A549 treated with AZD9567 at 1 μM for 4 hours (cell line): ENCODE measurements around the gene NLRP14. TPM values are rescaled to one million over a fixed set of nuclear protein-coding genes. Genes with fewer than 3 reads are reported as not detected.

Experiments used
- total RNA-seq: library from RNA; stranded (reverse); fragments of 200-300 nt; extraction: Qiagen RNA extraction; gene quantifications from 5 replicates; pipeline ENCODE4 v1.2.3, GENCODE V29; 2022; ENCODE audit not compliant: insufficient read depth

Gene NLRP14
- not detected in 5 replicates for total RNA-seq

GRCh38 chr11:7020183-7020917, at the start of gene NLRP14, which contains the start of gene ZNF214:
Gene NLRP14, plus strand, starts transcription at chr11:7020479. Its CDS starts 18,108 bp downstream, at chr11:7038587.
Gene ZNF214, minus strand, starts transcription at chr11:7020346. Its CDS starts 17,511 bp downstream, at chr11:7002835.

GRCh38 chr11:7088921-7089320, 68.6 kb downstream of the NLRP14 start, which contains the start of gene RBMXL2:
Gene RBMXL2, plus strand, starts transcription at chr11:7088998. Its CDS starts 123 bp downstream, at chr11:7089121.

Other genes with a start within 250 kb of the NLRP14 start
- gene OR2AG2, start 248.5 kb upstream of the NLRP14 start, total RNA-seq: 0.02 to 0.09 TPM in 2 of 5 replicates, not detected in the others
- not detected in 5 replicates for gene OR2AG1, start 237.5 kb upstream of the NLRP14 start, total RNA-seq
- not detected in 5 replicates for gene OR6A2, start 220.8 kb upstream of the NLRP14 start, total RNA-seq
- gene OR10A5, start 174.8 kb upstream of the NLRP14 start, total RNA-seq: not detected in 5 replicates
- not detected in 5 replicates for gene OR10A2, start 157.4 kb upstream of the NLRP14 start, total RNA-seq
- gene OR10A4, start 143.9 kb upstream of the NLRP14 start, total RNA-seq: not detected in 5 replicates
- not detected in 5 replicates for gene OR2D2, start 128.0 kb upstream of the NLRP14 start, total RNA-seq
- gene OR2D3, start 99.5 kb upstream of the NLRP14 start, total RNA-seq: not detected in 5 replicates
- 0.59 to 1.0 TPM (median 0.85 TPM) in 5 replicates for gene ZNF215, start 94.1 kb upstream of the NLRP14 start, total RNA-seq
- gene ZNF214, start 133 bp upstream of the NLRP14 start, total RNA-seq: 0.28 to 5.3 TPM (median 1.1 TPM) in 5 replicates
- not detected in 5 replicates for gene RBMXL2, start 68.5 kb downstream of the NLRP14 start, total RNA-seq
- gene SYT9, start 231.4 kb downstream of the NLRP14 start, total RNA-seq: 0.12 to 0.16 TPM (median 0.14 TPM) in 4 of 5 replicates, not detected in the other